GM12891 (cell line): ENCODE measurements around the gene MEI1.

ENCODE experiments used
- POLR2A ChIP-seq: IDR thresholded peaks from 2 replicates; pipeline ENCODE4 v1.6.1; 2011; ENCODE audit warnings: low read depth, low read length, control low read depth
- POLR2AphosphoS5 ChIP-seq: IDR thresholded peaks from 2 replicates; pipeline ENCODE4 v1.6.1; 2011; ENCODE audit warnings: low read depth, low read length, control low read depth
- TAF1 ChIP-seq: IDR thresholded peaks from 2 replicates; pipeline ENCODE4 v1.6.1; 2011; ENCODE audit warnings: low read depth, low read length, control low read depth

DNA sequence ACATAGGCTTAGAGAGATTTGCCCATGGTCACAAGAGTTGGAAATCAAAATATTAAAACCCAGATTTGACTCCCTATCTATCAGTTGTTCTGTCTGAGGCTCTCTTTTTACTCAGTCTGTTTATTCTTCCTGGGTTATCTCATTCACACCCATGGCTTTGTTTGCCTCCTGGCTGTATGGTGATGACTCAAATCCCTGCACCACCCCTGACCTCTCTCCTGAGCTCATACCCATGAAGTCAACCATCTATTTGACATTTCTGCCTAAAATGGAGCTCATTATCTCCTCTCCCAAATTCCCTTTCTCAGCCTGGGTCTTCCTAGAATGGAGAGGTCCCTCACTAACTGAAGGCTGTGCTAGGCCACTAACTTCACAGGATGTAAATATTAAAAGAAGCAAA is 73.3 kb downstream of the MEI1 start:
- TF ChIP-seq POLR2AphosphoS5 (no peak), POLR2A (no peak), TAF1 (no peak)
